GM12878 (cell line): ENCODE measurements around the gene CD79A.

Experiments used
- CHD2 ChIP-seq: IDR thresholded peaks from 2 replicates; pipeline ENCODE4 v1.6.1; 2011; ENCODE audit warnings: low read depth, low read length, improper control_type of control experiment, borderline replicate concordance
- FOXK2 ChIP-seq: fragments of 450-650 bp; IDR thresholded peaks from 2 replicates; pipeline ENCODE4 v1.6.1; 2017; ENCODE audit warnings: mild to moderate bottlenecking, moderate library complexity
- NFYB ChIP-seq: IDR thresholded peaks from 2 replicates; pipeline ENCODE4 v1.6.1; 2011; ENCODE audit warnings: low read depth, mild to moderate bottlenecking, low read length, improper control_type of control experiment, moderate library complexity; ENCODE audit not compliant: insufficient read depth
- RBBP5 ChIP-seq: fragments of 200-600 bp; sonication (generic); conservative IDR thresholded peaks from 2 replicates; pipeline ENCODE4 v1.6.1; 2016
- SIN3A ChIP-seq: IDR thresholded peaks from 2 replicates; pipeline ENCODE4 v1.6.1; 2012; ENCODE audit warnings: low read depth, low read length, improper control_type of control experiment
- YY1 ChIP-seq: IDR thresholded peaks from 2 replicates; pipeline ENCODE4 v1.6.1; 2011; ENCODE audit warnings: low read depth, mild to moderate bottlenecking, low read length
- ZSCAN29 ChIP-seq: fragments of 450-650 bp; IDR thresholded peaks from 2 replicates; pipeline ENCODE4 v1.6.1; 2017; ENCODE audit warnings: mild to moderate bottlenecking, moderate library complexity
- TF ChIP-seq, protein P1 (sequence below): IDR thresholded peaks from 2 replicates; pipeline ENCODE4 v1.6.1; 2011; ENCODE audit warnings: low read depth, mild to moderate bottlenecking, low read length, moderate library complexity, borderline replicate concordance; ENCODE audit errors: extremely low read depth
- TF ChIP-seq, protein P2 (sequence below), 3 experiments: IDR thresholded peaks in 2 of 3; conservative IDR thresholded peaks in 1 of 3; 2 replicates each; pipeline ENCODE4 v1.5.1; 2011; ENCODE audit warnings: low read depth in 3 of 3, low read length in 3 of 3, mild to moderate bottlenecking in 3 of 3, control low read depth in 2 of 3, moderate library complexity in 2 of 3, inconsistent platforms in 1 of 3, mixed read lengths in 1 of 3; ENCODE audit not compliant: control insufficient read depth in 2 of 3, insufficient read depth in 1 of 3; ENCODE audit errors: extremely low read depth in 1 of 3

DNA sequence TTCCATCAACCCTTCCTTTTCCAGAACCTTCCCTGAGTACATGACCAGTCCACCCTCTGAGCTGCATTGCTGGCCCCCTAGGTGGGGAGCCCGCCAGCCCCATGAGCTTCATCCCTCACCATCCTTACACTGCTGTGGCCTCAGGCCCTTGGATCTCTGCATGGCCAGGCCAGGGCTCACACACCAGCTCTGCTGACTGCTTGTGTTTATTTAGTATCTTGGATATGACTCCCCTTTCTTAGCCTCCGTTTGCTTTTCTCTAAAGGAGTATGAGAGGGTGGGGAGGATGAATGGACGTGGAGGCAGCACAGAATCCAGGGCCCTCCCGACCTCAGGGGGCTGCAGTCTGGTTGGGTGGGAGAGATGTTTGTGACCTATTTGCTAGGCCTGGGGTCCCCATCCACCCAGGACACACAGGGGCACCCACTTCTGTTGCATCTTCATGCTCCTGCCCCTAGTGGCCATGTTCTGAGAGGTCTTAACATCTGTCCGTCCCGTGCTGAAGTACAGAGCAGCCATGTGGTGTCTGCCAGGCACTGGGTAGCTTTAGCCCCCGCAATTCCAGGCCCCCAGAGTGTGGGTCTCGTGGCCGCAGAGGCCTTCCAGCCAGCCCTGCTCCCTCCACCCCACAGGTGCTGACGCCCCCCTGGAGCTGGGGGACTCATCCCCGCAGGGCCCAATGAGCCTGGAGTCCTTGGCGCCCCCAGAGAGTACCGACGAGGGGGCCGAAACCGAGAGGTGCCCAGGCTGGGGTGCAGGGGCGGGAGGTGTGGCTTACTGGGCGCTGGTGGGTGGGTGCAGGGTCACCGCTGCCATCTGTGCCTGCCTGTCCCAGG, 18.9 kb downstream of the CD79A start:
- TF ChIP-seq, protein P1, sequence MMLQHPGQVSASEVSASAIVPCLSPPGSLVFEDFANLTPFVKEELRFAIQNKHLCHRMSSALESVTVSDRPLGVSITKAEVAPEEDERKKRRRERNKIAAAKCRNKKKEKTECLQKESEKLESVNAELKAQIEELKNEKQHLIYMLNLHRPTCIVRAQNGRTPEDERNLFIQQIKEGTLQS = no peak
- no peak for TF ChIP-seq FOXK2
- TF ChIP-seq SIN3A = no peak
- TF ChIP-seq, protein P2, sequence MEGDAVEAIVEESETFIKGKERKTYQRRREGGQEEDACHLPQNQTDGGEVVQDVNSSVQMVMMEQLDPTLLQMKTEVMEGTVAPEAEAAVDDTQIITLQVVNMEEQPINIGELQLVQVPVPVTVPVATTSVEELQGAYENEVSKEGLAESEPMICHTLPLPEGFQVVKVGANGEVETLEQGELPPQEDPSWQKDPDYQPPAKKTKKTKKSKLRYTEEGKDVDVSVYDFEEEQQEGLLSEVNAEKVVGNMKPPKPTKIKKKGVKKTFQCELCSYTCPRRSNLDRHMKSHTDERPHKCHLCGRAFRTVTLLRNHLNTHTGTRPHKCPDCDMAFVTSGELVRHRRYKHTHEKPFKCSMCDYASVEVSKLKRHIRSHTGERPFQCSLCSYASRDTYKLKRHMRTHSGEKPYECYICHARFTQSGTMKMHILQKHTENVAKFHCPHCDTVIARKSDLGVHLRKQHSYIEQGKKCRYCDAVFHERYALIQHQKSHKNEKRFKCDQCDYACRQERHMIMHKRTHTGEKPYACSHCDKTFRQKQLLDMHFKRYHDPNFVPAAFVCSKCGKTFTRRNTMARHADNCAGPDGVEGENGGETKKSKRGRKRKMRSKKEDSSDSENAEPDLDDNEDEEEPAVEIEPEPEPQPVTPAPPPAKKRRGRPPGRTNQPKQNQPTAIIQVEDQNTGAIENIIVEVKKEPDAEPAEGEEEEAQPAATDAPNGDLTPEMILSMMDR (IDR thresholded peaks at IDR 0.05 in 2 of 3, conservative IDR thresholded peaks at IDR 0.05 in 1 of 3; ENCODE audit: control insufficient read depth in 2 of 3, extremely low read depth in 1 of 3, insufficient read depth in 1 of 3, low read depth in 3 of 3, low read length in 3 of 3) = peak in 2 of 3 experiments; percentile 23 to 37; a peak in 2 of 6 replicates
- no peak for TF ChIP-seq RBBP5
- no peak for TF ChIP-seq CHD2
- TF ChIP-seq NFYB = no peak
- TF ChIP-seq ZSCAN29 = no peak
- TF ChIP-seq YY1 = no peak
